HG03175 (cell line): ENCODE data around the gene N4BP2.

ENCODE experiments used
- ATAC-seq: cut with Tn5 transposase; IDR thresholded peaks from one replicate; pipeline ENCODE4 v1.9.1; 2021; ENCODE audit warnings: mild to moderate bottlenecking, moderate library complexity; ENCODE audit not compliant: unreplicated experiment

The N4BP2 gene

DNA sequence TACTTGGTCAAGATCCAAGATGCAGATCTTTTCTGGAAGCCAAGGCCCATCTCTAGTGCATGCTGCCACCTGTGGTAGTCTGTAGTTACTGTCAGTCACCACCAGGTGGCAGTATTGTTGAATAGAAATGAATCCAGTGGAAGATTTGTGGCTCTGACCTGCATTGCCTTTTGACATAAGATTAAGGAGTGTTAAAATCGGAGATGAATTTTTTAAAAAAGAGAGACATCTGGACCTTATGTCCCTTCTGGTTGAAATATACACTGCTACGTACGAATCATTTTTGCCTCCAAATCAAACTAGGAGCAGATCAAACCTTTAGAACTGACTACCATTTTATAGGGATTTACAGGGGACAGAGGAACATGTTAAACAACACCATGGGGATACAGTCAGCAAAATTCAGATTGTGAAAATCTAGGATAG lies 93.3 kb downstream of the N4BP2 start:
- ATAC-seq, result peak; percentile 70

DNA sequence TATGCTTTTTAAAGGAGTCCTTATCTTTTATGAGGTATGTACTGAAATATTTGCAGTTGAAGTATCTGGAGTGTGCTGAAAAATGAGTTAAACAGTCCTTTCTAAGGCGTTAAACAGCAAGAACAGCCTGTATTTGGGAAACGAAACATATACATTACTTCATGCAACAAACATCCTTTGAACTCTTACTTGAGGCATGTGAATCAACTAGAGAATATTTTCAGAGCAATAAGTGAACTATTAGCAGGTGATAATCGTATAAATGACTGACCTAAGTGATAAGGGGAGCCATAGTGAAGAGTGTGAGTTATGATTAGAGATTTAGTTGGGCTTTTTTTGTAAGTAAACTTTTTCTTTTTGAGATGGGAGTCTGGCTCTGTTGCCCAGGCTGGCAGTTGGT lies 94.3 kb downstream of the N4BP2 start:
- ATAC-seq, result peak; percentile 64

DNA sequence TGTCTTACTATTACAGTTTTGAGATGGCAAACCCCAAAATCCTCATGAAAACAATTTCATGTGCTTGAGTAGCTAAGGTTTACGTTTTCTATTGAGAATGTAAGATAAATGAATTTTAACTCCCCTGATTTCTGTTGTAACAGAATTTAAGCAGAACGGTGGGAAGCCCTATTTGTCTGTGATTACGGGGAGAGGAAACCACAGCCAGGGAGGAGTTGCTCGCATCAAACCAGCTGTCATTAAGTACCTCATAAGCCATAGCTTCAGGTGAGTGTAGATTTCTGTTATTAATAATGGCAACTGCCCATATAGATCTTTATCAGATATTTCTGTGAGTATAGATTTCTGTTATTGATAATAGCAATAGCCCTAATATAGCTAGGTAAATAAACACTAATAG lies 96.0 kb downstream of the N4BP2 start:
- no peak for ATAC-seq

DNA sequence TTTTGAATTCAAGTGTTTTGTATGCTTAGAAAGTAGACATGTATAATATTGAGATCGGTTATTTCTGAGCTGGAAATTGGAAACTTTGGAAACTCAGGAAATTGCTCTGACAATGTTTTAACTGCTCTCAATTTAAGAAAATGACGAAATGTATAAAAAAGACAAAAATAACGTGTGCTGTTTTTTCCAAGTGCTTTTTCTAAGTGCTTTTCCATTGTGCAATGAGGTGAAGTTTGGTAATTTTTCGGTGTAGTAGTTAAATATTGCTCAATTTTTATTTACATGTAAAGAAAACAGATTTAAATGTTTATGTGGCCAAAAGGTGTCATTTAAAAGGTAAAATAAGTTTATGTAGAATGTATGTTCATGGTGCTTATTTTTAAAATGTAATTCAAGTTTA lies 100.8 kb downstream of the N4BP2 start:
- no peak for ATAC-seq

DNA sequence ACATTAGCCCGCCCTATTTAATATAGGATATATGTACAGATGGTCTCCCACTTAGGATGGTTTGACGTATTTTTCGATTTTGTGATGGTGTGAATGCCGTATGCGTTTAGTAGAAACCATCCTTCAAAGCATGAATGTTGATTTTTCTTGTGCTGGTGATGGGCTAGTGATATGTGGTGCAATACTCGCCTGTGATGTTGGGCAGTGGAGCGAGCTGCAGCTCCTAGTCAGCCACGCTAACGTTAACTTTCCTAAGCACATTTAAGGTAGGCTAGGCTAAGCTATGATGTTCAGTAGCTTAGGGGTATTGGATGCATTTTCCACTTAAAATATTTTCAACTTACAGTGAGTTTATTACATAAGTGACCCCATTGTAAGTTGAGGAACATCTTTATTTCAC lies 103.6 kb downstream of the N4BP2 start:
- ATAC-seq, result no peak

DNA sequence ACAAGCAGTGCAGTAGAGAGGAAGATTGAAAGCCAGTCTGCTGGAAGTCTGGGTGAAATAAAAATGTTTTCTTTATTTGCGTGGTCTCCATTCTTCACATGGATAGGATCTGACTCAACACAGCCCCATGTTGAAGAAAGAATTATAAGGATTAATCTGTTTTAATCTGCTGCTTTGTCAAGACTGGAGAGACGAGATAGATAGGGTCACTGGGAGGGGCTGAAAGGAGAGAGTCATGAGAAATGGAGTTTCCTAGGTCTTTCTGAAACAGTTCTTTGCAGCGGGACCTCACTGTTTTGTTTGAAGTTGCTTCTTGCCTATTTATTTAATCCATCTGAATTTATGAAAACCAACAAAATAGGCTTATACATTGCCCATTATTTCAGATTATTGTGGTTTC lies 107.8 kb downstream of the N4BP2 start:
- ATAC-seq, result no peak

DNA sequence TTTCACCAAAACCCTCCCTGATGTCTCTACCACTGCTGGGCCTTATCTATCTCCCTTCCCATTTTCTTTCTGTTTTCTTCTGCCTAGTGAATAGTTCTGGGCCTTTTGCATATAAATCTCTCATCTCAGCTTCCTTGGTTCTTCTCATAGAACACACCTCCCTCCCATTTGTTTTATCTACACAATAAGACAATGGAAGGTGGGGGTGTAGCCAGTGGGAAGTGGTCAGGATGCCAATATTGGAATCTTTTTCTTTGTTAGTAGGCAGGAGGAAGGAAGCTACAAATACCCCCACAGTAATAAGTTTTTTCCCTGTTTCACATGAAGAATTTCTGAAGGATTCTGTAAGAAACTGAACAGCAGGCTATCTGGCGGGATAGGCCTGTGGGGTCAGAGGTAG lies 109.3 kb downstream of the N4BP2 start:
- ATAC-seq, result no peak

DNA sequence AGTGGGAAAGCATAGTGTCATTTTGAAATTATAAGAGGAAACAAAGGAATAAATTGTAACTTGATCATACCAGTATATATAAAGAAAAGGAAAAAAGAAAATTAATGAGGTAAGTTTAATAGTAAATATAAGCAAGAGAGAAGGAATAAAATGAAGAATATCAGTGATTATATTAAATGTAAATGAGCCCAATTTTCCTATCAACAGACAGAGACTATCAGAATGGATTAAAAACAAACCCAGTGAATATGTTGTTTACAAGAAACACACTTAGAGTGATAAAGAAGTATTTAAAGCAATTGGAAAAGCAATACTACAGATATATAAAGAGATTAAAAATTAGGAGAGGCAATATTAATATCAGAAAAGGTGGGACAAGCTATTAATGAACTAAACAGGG lies 111.4 kb downstream of the N4BP2 start:
- no peak for ATAC-seq

DNA sequence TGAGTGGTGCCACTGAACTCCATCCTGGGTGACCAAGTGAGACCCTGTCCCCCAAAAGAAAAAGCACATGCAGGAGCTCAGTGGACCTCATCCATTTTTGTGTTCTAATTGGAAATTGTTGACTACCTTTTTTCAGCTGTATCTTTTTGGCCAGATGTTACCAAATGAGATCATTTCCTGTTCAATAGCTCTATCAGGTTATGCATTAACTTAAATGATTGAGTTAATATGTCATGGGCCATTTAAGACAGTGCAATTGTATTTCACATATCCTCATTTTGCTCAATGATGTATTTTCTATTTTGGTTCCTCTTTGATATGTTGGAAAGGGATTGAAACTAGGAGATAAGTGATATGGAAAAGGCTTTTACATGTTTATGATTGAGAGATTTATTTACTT lies 113.9 kb downstream of the N4BP2 start:
- peak; percentile 81 for ATAC-seq

DNA sequence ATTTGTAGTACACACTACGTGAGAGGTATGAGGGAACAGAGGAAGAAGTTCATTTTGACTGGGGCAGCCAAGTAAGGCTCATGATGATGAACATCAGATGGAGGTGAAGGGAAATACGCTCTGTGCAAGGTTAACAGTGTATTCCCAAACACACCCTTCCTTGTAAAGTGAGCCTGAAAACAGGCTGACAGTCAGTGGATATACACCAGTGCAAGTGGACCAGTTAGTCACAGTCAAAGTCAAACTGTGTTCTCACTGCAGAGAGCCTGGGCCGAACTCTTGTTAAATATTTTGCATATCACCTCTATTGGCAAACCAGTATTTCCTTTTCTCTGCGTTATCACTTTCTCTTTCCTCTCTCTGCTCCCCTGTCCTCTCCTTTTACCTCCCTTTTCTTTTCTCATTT lies 116.8 kb downstream of the N4BP2 start:
- peak; percentile 80 for ATAC-seq

DNA sequence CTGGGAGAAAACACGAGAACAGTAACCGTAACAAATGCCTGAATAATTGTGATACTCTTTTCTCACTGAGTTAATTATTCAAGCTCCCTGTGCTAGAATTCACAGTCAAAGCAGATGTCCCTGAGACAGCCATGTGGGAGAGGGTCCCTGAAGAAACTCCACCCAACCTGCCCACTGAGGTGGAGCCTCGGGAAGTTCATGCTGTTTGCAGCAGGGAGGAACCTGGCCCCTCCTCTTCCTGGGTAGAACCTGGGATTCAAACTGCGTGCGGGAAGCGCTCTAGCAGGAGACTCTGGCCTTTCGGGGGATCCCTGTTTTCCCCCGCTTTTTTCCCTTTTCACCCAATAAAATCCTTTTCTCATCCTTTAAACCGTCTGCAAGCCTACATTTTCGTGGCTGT lies 120.0 kb downstream of the N4BP2 start:
- no peak for ATAC-seq

DNA sequence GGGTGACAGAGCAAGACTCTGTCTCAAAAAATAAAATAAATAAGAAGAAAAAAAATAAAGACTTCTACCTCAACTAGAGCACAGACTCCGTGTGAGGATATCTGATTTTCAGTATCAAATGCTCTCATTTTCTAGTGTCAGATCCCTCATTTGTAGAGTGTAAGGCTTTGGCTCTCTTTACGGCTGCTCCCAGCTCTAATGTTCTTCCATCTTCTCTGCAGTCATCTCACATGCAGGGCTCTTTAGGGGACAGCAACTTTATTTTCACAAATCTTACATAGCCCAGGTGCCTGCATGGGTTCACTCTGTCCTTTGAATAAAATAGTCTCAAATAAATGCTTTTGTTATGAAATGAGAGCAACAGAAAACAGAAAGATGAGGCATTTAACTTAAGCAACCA lies 120.9 kb downstream of the N4BP2 start:
- ATAC-seq, result no peak

DNA sequence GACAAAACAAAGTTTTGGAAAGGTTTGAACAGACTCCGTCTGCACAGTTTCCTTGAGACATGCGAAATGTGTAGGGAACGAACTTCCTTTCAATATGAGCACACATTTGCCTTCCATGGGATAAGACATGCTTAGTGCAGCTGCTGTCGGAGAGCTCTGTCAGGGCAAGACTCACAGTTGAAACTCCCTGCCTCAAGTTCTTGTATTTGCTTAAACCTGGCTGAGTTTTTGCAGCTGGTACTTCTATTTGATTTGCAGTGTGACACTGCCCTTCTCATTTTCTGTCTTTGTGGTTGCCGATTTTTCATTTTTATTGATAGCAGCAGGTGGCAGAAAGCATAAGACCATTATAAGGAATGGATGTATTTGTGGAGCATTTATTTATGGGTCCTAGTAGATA lies 122.0 kb downstream of the N4BP2 start:
- no peak for ATAC-seq

DNA sequence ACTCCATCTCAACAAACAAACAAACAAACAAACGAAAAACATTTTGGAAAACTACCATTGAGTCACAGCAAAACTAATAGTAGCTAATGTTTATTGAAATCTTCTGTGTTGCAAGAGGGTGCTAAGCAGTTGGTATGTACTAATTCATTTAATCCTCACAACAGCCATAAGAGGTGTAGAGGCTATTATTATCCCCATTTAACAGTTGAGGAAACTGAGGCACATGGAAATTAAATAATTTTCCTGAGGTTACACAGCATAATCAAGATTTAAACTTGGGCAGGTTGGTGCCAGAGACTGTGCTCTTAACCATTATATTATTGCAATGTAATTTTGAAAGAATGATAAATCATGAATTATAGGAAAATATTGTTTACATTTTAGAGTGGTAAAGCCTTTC lies 122.7 kb downstream of the N4BP2 start:
- ATAC-seq, result no peak

DNA sequence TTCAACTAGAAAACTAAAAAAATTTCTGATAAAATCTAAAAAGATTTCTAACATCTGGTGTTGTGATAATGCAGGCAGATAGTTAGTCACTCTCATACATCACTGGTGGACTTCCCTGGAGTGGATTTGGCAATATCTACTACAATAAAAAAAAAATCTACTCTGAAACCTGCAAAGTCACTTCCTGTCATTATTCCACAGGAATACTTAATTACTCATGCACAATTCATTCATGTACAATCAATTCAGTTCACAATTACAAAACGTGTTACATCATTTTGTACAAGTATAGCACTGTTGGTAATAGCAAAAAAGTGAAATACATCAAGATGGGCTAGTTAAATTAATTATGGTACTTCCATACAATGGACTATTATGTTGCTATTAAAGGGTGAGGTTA lies 123.7 kb downstream of the N4BP2 start:
- no peak for ATAC-seq

DNA sequence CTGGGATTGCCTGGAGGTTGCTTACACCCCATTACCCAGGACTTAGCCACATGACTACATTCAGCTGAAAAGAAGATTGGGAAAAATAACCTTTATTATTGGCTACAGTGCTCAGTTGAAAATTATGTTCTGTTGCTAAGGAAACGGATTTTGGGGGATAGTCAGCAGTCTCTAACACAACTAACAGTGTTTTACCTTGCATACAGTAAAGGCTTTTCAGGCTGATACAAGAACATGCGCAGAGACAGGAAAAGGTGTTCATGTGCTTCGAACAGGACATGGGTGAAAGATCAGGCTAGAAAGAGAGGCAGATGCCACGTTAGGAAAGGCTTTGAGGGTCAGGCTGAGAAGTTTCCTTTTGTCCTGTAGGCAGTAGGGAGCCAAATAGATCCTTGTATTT lies 125.4 kb downstream of the N4BP2 start:
- ATAC-seq, result no peak

DNA sequence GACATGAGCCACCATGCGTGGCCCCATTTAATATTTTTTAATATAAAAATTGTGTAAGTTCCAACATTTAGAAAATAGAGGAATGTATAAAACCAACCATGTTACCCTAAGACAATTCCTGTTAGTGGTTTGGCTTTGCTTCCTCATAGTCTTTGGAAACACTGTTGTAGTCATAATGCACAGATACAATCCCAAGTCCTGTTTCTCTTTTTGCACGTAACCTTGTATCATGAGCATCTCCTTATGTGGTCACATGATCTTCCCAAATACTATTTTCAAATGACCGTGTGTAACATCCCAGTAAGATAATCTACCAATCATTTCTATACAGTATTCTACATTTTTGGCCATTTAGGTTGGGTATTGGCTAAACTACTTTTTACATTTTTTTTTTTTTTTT lies 126.3 kb downstream of the N4BP2 start:
- ATAC-seq, result no peak

DNA sequence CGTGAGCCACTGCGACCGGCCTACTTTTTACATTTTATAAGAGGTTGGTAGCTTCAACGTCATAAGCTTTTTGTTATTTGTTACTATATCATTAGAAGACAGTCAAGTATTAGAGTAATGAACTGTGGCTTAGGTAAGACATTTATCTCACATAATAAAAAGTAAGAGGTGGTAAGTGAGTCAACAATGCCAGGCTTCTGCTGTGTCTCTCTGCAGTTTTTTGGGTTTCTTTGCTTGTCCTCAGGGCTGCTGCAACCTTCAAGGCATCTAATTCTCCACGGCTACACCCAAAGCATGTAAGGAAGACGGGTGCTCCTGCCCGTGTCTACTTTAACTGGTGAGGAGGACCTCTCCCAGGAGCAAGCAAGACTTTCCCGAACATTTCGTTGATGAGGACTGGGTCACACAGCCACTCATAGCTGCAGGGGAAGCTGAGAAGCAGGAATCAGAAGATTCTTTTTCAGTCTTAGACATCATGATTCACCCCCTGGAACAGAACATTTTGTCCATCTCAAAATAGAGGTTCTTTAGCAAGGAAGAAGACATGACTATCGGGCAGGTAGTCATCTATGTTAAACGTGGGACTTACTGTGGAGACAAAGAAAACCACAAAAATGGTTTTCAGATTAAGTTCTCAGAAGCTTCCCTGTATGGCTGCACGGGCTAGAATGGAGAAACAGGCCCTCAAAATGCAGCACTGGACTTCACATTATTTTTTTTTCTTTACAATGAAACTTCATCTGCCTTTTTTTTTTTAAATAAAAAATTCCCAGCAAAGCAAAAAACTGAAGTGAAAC lies 127.2 kb downstream of the N4BP2 start:
- ATAC-seq, result no peak

DNA sequence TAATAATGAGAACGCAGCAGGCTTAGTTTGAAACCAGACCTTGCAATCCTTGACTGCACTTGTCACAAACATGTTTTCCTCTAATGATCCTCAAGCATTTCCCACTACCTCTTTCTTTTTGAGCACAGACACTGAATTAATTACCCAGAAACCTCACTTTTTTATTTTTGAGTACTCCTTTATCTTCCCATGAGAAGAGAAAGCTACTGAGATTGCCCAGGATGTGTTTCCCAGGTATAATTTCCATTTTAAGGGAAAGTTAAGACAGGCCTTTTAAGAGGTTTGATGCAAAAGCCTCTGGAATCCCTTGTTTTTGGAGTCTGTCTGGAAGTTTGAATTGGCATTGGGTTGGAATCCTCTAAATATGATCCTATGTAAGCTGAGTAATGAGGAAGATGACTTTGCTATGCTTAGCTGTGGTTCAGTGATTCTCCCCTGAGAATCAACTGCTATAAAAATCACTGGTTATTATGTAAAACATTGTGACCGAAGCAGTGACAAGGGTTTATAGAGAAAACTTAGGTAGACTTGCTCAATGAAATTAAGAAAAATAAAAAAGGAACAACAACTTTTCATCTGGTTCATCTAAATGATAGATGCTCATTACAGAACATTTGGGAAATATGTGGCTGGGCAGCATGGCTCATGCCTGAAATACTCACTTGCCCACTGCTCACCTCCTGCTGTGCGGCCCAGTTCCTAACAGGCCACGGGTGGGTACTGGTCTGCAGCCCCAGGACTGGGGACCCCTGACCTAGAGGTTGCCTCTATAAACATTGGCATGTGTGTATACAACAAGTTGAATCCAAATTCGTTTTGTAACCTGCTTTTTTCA lies 129.4 kb downstream of the N4BP2 start:
- ATAC-seq, result peak; percentile 56

DNA sequence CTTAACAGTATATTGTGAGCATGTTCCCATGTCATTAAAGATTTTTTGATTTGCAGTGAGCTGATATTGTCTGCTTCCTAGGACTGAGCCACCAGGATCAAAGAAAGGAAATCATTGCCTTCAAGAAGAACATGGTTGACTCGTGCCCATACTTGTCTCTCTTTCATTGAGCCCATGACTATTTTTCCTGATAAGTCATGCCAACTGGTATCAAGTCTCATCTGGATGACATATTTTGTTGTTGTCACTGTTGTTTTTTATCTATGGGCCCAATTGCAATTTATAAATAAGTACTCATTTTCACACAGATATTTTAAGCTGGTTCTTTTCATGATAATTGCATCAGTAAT lies 130.0 kb downstream of the N4BP2 start:
- no peak for ATAC-seq

DNA sequence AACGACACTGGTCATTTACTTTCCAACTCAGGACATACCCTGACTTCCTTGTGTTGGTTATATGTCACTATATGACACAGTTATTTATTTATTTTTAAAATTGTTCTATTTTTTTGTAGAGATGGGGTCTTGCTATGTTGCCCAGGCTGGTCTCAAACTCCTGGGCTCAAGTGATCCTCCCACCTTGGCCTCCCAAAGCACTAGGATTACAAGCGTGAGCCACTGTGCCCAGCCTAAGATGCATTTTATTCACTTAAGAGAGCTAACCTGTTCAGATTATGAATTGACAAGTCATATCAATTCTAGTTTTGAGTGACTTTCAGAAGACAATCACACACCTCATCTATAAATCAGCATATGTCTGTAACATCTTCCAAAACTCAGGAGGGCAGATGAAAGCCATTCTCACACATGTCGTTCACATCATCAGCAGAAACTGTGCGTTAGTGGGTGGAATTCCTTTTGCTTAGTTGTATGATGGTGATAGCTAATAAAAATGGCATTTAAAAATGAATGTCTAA lies 130.8 kb downstream of the N4BP2 start:
- no peak for ATAC-seq

DNA sequence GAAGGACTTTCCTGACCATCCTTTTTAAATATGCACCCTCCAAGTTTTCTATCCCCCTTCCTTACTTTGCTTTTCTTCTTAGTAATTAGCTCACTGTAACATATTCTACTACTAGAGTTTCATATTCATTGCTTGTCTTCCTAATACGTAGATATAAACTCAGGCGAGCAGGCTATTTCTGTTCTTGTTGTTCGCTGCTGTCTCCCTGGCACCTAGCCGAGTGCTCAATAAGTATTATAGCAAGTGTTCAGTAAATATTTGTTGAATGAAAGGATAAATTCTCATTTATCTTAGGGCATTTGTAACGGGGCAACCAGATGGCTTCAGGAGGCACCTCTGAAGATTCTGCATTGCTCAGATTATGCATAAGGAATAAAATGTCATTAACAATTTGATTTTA lies 133.4 kb downstream of the N4BP2 start:
- no peak for ATAC-seq
